Body of pancreas (tissue), 4 donors: ENCODE measurements around the gene SBK3.

Experiments used
- POLR2A ChIP-seq, 3 donors: fragments of 450-650 bp; IDR thresholded peaks; one replicate each; pipeline ENCODE4 v1.6.1; 2016; ENCODE audit warnings: antibody characterized with exemption in 3 of 3, mild to moderate bottlenecking in 2 of 3
- TF ChIP-seq, protein P1 (sequence below), 7 experiments: fragments of 450-650 bp in 4 of 7; fragments of 200-600 bp in 3 of 7; sonication (generic) in 3 of 7; IDR thresholded peaks; one replicate each; pipeline ENCODE4 v1.5.1; 2016 to 2019; ENCODE audit warnings: antibody characterized with exemption in 7 of 7

DNA sequence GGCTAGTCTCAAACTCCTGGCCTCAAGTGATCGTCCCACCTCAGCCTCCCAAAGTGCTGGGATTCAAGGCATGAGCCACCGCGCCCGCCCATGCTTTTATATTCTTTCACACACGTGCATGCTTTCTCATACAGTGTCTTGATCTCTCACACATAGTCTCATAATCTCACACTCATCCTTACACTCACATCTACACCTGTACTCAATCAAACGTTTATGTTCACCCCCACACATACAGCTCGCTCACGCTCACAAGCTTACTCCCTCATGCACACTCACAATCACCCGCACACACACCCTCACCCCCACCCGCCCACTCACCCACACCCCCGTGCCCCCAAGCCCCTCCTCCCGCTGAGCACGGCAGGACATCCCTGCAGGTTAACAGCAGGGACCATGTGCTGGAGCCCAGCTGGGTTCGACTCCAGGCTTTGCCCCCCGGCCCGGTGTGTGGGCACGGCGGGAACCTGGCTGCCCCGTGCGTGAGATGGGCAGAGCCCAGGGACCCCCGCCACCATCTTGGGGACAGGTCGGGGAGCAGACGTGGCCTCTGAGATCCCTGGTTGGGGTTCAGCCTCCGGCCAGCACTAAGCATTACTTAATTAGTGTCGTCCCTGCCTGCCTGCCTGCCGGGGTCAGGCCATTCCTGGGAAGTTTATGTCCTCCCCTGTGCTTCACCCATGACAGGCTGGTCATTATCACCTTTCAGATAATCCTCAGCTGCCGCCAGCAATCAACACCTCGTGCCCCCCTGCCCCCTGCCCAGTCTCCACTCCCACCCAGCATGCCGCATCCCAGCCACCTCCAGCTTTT is 19.8 kb downstream of the SBK3 start:
- TF ChIP-seq, protein P1, sequence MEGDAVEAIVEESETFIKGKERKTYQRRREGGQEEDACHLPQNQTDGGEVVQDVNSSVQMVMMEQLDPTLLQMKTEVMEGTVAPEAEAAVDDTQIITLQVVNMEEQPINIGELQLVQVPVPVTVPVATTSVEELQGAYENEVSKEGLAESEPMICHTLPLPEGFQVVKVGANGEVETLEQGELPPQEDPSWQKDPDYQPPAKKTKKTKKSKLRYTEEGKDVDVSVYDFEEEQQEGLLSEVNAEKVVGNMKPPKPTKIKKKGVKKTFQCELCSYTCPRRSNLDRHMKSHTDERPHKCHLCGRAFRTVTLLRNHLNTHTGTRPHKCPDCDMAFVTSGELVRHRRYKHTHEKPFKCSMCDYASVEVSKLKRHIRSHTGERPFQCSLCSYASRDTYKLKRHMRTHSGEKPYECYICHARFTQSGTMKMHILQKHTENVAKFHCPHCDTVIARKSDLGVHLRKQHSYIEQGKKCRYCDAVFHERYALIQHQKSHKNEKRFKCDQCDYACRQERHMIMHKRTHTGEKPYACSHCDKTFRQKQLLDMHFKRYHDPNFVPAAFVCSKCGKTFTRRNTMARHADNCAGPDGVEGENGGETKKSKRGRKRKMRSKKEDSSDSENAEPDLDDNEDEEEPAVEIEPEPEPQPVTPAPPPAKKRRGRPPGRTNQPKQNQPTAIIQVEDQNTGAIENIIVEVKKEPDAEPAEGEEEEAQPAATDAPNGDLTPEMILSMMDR (IDR thresholded peaks at IDR 0.05): no peak
- TF ChIP-seq POLR2A (IDR thresholded peaks at IDR 0.05): no peak
